ENCODE measurements around the gene COL27A1. TPM values are rescaled to one million over a fixed set of nuclear protein-coding genes. Genes with fewer than 3 reads are reported as not detected.

The COL27A1 gene
- total and polyA plus RNA-seq, 4 donors = 1.9 to 59.4 (median 45.6) TPM

- Histone ChIP-seq H3K4me3 (ENCODE audit: low read length in 2 of 2) (no peak overlapping the region), H3K9me3 (ENCODE audit: control insufficient read depth, low read length) (no peaks in the 10 kb centered on the region), H3K27ac (ENCODE audit: low read depth in 1 of 2, low read length in 2 of 2) (no peak overlapping the region), H3K36me3 (ENCODE audit: control insufficient read depth in 1 of 2, insufficient read depth in 2 of 2, low read length in 1 of 2) (no peaks in the 10 kb centered on the region), H3K27me3 (ENCODE audit: control insufficient read depth in 1 of 2, insufficient read depth in 2 of 2, low read length in 1 of 2) (no peaks in the 10 kb centered on the region), H3K4me1 (ENCODE audit: control insufficient read depth in 1 of 2, insufficient read depth in 2 of 2, low read length in 2 of 2) (peaks cover 3 to 5% of the 10 kb centered on the region in 2 donors)
- ATAC-seq (ENCODE audit: low FRiP score) (no peak), DNase-seq (no peak)
- 45 to 55% methylated on average over 12 of the region's 12 CpGs for WGBS, 2 donors
- intact Hi-C loops (cut with DNase I) = loop anchor here (5.0 kb wide), 2 partner anchors 41 to 79 kb away; partner anchors contain the start of gene COL27A1 (in 1 of the 2)
Observed at GRCh38 chr9:114236391-114237138, 81.2 kb downstream of the COL27A1 start.

- H3K4me1 ChIP-seq (ENCODE audit: control insufficient read depth in 1 of 2, insufficient read depth in 2 of 2, low read length in 2 of 2) = peaks cover 3 to 5% of the 10 kb centered on the region in 2 donors
- DNase-seq = no peak
- ATAC-seq (ENCODE audit: low FRiP score) = no peak
- no peaks in the 10 kb centered on the region for H3K27me3 ChIP-seq (ENCODE audit: control insufficient read depth in 1 of 2, insufficient read depth in 2 of 2, low read length in 1 of 2)
- no peak overlapping the region for H3K27ac ChIP-seq (ENCODE audit: low read depth in 1 of 2, low read length in 2 of 2)
- no peaks in the 10 kb centered on the region for H3K36me3 ChIP-seq (ENCODE audit: control insufficient read depth in 1 of 2, insufficient read depth in 2 of 2, low read length in 1 of 2)
- 91% methylated on average over 5 of the region's 5 CpGs for WGBS, 2 donors
- intact Hi-C loops (cut with DNase I) = loop anchor here (5.0 kb wide), 2 partner anchors 40 to 80 kb away; partner anchors contain the start of gene COL27A1 (in 1 of the 2)
- no peaks in the 10 kb centered on the region for H3K9me3 ChIP-seq (ENCODE audit: control insufficient read depth, low read length)
- no peak overlapping the region for H3K4me3 ChIP-seq (ENCODE audit: low read length in 2 of 2)
Observed at GRCh38 chr9:114237247-114237646, 81.9 kb downstream of the COL27A1 start.

- no peaks in the 10 kb centered on the region for H3K36me3 ChIP-seq (ENCODE audit: control insufficient read depth in 1 of 2, insufficient read depth in 2 of 2, low read length in 1 of 2)
- 18 to 19% methylated on average over 5 of the region's 5 CpGs for WGBS, 2 donors
- no peaks in the 10 kb centered on the region for H3K9me3 ChIP-seq (ENCODE audit: control insufficient read depth, low read length)
- no peaks in the 10 kb centered on the region for H3K27me3 ChIP-seq (ENCODE audit: control insufficient read depth in 1 of 2, insufficient read depth in 2 of 2, low read length in 1 of 2)
- no peak for ATAC-seq (ENCODE audit: low FRiP score)
- H3K4me1 ChIP-seq (ENCODE audit: control insufficient read depth in 1 of 2, insufficient read depth in 2 of 2, low read length in 2 of 2) = peaks cover 3 to 5% of the 10 kb centered on the region in 2 donors
- intact Hi-C loops (cut with DNase I) = loop anchor here (2.0 to 5.0 kb wide), 4 partner anchors 25 to 81 kb away; partner anchors contain the start of gene COL27A1 (in 1 of the 2)
- H3K4me3 ChIP-seq (ENCODE audit: low read length in 2 of 2) = no peak overlapping the region
- no peak for DNase-seq
- H3K27ac ChIP-seq (ENCODE audit: low read depth in 1 of 2, low read length in 2 of 2) = no peak overlapping the region
Observed at GRCh38 chr9:114237781-114238180, 82.4 kb downstream of the COL27A1 start.

DNA sequence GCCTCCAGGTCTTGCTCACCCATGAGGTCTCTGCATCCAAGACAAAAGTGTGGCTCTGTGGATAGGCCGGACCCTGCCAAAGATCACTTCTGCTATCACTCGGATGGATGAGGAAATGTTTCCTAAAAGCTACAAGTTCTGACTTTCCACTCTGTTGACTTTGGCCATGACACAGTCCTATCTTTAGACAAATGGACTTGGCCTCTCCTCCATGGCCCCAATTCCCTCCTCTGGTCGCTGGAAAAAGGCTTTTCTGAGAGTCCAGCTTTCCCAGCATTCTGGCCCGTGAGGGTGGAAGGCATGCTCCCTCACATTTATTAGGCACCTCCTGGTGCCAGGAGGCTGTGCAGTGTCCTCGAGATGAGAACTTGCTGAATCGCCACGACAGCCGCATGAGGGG, 83.1 kb downstream of the COL27A1 start:
- Histone ChIP-seq H3K4me3 (ENCODE audit: low read length in 2 of 2) (no peak overlapping the region), H3K27me3 (ENCODE audit: control insufficient read depth in 1 of 2, insufficient read depth in 2 of 2, low read length in 1 of 2) (no peaks in the 10 kb centered on the region), H3K27ac (ENCODE audit: low read depth in 1 of 2, low read length in 2 of 2) (peak overlapping the region in 1 of 2 donors; percentile 68), H3K9me3 (ENCODE audit: control insufficient read depth, low read length) (no peaks in the 10 kb centered on the region), H3K36me3 (ENCODE audit: control insufficient read depth in 1 of 2, insufficient read depth in 2 of 2, low read length in 1 of 2) (no peaks in the 10 kb centered on the region), H3K4me1 (ENCODE audit: control insufficient read depth in 1 of 2, insufficient read depth in 2 of 2, low read length in 2 of 2) (peaks cover 3 to 5% of the 10 kb centered on the region in 2 donors)
- DNase-seq (peak in 1 of 2 donors; percentile 77), ATAC-seq (ENCODE audit: low FRiP score) (peak; percentile 78)
- WGBS, 2 donors = 3% methylated on average over 8 of the region's 8 CpGs
- intact Hi-C loops (cut with DNase I) = loop anchor here (2.0 to 5.0 kb wide), 4 partner anchors 26 to 82 kb away; partner anchors contain the start of gene COL27A1 (in 1 of the 2)

DNA sequence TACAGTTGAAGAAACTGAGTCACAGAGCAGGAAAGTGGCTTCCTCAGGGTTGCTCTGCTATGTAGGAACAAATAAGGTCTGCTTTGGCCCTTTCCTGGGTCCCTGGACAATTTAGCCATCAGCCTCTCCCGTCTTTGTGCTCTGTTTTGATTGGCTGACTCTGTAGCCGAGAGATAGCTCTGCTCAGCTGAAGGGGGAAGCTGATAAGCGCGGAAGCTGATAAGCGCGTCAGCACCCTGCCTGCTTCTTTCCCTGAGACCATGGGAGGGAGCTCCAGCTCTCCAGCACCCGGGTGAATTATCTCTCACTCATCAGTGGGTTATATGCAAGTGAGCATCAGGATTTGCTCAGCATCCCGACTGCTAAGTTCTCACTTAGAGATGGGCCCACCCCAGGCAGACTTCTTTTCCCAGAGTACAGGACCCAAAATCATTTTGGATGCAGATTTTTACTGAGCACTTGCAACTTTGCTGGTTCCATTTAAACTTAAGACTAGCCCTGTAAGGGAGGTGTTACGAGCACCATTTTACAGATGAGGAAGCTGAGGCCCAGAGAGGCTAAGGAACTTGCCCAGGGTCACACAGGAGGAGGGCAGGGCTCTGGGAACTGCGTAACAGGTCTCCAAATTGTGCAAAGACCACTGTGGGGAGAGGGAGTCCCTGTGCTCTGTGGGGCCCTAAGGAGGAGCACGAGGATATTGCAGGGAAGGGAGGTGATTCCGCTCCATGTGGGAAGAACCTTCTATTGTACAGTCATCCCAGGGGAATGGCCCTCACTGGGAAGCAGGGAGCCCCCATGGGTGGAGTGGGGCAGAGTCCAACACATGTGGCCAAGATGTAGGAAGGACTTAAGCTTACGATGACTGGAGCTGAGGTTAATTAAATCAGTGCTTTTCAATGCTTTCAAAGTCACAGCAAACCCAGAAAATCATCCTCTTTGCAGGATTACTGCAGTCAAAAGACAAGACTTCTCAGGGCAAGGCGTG, 83.8 kb downstream of the COL27A1 start:
- Histone ChIP-seq H3K27ac (ENCODE audit: low read depth in 1 of 2, low read length in 2 of 2) (peak overlapping the region in 1 of 2 donors; percentile 68), H3K27me3 (ENCODE audit: control insufficient read depth in 1 of 2, insufficient read depth in 2 of 2, low read length in 1 of 2) (no peaks in the 10 kb centered on the region), H3K9me3 (ENCODE audit: control insufficient read depth, low read length) (no peaks in the 10 kb centered on the region), H3K36me3 (ENCODE audit: control insufficient read depth in 1 of 2, insufficient read depth in 2 of 2, low read length in 1 of 2) (no peaks in the 10 kb centered on the region), H3K4me3 (ENCODE audit: low read length in 2 of 2) (no peak overlapping the region), H3K4me1 (ENCODE audit: control insufficient read depth in 1 of 2, insufficient read depth in 2 of 2, low read length in 2 of 2) (peaks cover 3 to 5% of the 10 kb centered on the region in 2 donors)
- DNase-seq (no peak), ATAC-seq (ENCODE audit: low FRiP score) (peak; percentile 68)
- WGBS, 2 donors = 27 to 29% methylated on average over 14 of the region's 14 CpGs
- intact Hi-C loops (cut with DNase I) = loop anchor here (2.0 to 5.0 kb wide), 4 partner anchors 26 to 82 kb away; partner anchors contain the start of gene COL27A1 (in 1 of the 2)

DNA sequence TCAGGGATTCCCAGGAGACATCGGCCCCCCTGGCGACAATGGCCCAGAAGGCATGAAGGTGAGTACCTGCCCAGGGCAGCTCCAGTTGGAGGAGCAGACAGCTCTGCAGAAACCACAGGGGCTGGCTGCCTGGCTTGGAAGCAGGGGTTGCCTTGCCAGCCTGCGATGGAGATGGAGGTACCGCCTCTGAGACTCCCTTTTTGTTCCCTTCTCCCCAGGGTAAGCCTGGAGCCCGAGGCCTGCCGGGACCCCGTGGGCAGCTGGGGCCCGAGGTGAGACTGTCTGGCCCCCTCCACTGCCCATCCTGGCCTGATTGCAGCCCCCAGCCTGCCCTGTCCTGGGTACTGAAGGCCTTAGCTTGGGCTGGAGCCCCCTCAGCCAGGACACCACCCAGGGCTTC, 84.9 kb downstream of the COL27A1 start:
- Histone ChIP-seq H3K36me3 (ENCODE audit: control insufficient read depth in 1 of 2, insufficient read depth in 2 of 2, low read length in 1 of 2) (no peaks in the 10 kb centered on the region), H3K9me3 (ENCODE audit: control insufficient read depth, low read length) (no peaks in the 10 kb centered on the region), H3K4me1 (ENCODE audit: control insufficient read depth in 1 of 2, insufficient read depth in 2 of 2, low read length in 2 of 2) (peaks cover 3 to 5% of the 10 kb centered on the region in 2 donors), H3K4me3 (ENCODE audit: low read length in 2 of 2) (no peak overlapping the region), H3K27me3 (ENCODE audit: control insufficient read depth in 1 of 2, insufficient read depth in 2 of 2, low read length in 1 of 2) (no peaks in the 10 kb centered on the region), H3K27ac (ENCODE audit: low read depth in 1 of 2, low read length in 2 of 2) (no peak overlapping the region)
- DNase-seq = no peak
- WGBS, 2 donors = 63 to 66% methylated on average over 6 to 8 of the region's 8 CpGs
- ATAC-seq (ENCODE audit: low FRiP score) = no peak
- intact Hi-C loops (cut with DNase I) = no loop called here

GRCh38 chr9:114240647-114241558, 85.6 kb downstream of the COL27A1 start:
- 39 to 45% methylated on average over 21 of the region's 21 CpGs for WGBS, 2 donors
- peaks cover 3 to 5% of the 10 kb centered on the region in 2 donors for H3K4me1 ChIP-seq (ENCODE audit: control insufficient read depth in 1 of 2, insufficient read depth in 2 of 2, low read length in 2 of 2)
- H3K27ac ChIP-seq (ENCODE audit: low read depth in 1 of 2, low read length in 2 of 2) = no peak overlapping the region
- no peaks in the 10 kb centered on the region for H3K27me3 ChIP-seq (ENCODE audit: control insufficient read depth in 1 of 2, insufficient read depth in 2 of 2, low read length in 1 of 2)
- DNase-seq = no peak
- intact Hi-C loops (cut with DNase I) = no loop called here
- no peak overlapping the region for H3K4me3 ChIP-seq (ENCODE audit: low read length in 2 of 2)
- H3K36me3 ChIP-seq (ENCODE audit: control insufficient read depth in 1 of 2, insufficient read depth in 2 of 2, low read length in 1 of 2) = no peaks in the 10 kb centered on the region
- no peaks in the 10 kb centered on the region for H3K9me3 ChIP-seq (ENCODE audit: control insufficient read depth, low read length)
- ATAC-seq (ENCODE audit: low FRiP score) = no peak

- no peaks in the 10 kb centered on the region for H3K27me3 ChIP-seq (ENCODE audit: control insufficient read depth in 1 of 2, insufficient read depth in 2 of 2, low read length in 1 of 2)
- ATAC-seq (ENCODE audit: low FRiP score) = no peak
- H3K4me3 ChIP-seq (ENCODE audit: low read length in 2 of 2) = no peak overlapping the region
- peaks cover 1 to 5% of the 10 kb centered on the region in 2 donors for H3K4me1 ChIP-seq (ENCODE audit: control insufficient read depth in 1 of 2, insufficient read depth in 2 of 2, low read length in 2 of 2)
- no peak overlapping the region for H3K27ac ChIP-seq (ENCODE audit: low read depth in 1 of 2, low read length in 2 of 2)
- DNase-seq = no peak
- H3K9me3 ChIP-seq (ENCODE audit: control insufficient read depth, low read length) = no peaks in the 10 kb centered on the region
- H3K36me3 ChIP-seq (ENCODE audit: control insufficient read depth in 1 of 2, insufficient read depth in 2 of 2, low read length in 1 of 2) = no peaks in the 10 kb centered on the region
- intact Hi-C loops (cut with DNase I) = no loop called here
- 86 to 88% methylated on average over 8 of the region's 8 CpGs for WGBS, 2 donors
Observed at GRCh38 chr9:114242837-114243236, 87.5 kb downstream of the COL27A1 start.
